ENCODE data around the gene SLC9B1. TPM values are rescaled to one million over a fixed set of nuclear protein-coding genes. Genes with fewer than 3 reads are reported as not detected.

SLC9B1 gene
- total and polyA plus RNA-seq, 4 donors, result 0.12 to 4.6 (median 0.35) TPM

DNA sequence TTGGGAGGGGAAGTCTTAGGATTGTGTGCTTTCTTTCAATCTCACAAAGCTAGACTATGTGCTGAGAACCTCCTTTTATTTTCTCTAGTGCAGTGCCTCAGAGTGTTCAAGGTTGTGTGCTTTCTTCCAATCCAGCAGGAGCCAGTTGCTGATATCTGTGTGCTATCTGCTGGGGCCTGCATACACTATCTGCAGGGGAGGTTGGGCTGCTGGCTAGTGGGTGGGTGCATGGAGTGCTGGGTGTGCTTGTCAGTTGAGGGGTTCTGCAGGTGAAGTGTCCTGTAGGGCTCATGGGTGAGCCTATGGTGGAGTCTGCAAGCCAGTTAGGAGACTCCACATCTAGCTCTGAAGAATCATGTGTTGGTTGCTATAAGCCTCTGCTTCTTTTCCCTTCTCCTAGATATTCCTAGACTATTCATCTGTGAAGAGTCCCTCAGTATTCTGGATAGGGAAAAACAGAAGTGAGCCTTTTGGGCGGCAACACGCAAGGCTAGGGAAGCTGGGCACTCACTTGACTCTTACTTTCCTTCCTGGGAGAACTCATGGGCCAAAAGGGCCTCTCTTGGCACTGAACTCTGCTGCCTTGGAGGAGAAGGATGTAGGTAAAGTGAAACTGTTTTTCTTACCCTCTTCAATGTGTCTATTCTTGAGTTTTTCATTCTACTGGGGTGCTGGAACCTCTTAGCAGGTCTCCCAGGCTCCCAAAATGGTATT, 158.7 kb downstream of the SLC9B1 start:
- Histone ChIP-seq H3K9me3 (ENCODE audit: control insufficient read depth in 4 of 4, insufficient read depth in 3 of 4, low read length in 3 of 4) (peaks cover 0 to 8% (median 2%) of the 10 kb centered on the region in 4 donors), H3K4me3 (no peak overlapping the region), H3K36me3 (ENCODE audit: control insufficient read depth in 4 of 4, insufficient read depth in 4 of 4, low read length in 4 of 4) (no peaks in the 10 kb centered on the region), H3K9ac (ENCODE audit: insufficient read depth in 1 of 2, low read length in 2 of 2) (no peak overlapping the region), H3K27me3 (ENCODE audit: control insufficient read depth in 3 of 3, insufficient read depth in 3 of 3, low read length in 2 of 3) (no peaks in the 10 kb centered on the region), H3K27ac (ENCODE audit: low read depth in 1 of 2, low read length in 1 of 2) (no peak overlapping the region), H3K4me1 (ENCODE audit: control insufficient read depth in 5 of 5, insufficient read depth in 5 of 5, low read length in 5 of 5) (no peaks in the 10 kb centered on the region)
- TF ChIP-seq, protein P1, sequence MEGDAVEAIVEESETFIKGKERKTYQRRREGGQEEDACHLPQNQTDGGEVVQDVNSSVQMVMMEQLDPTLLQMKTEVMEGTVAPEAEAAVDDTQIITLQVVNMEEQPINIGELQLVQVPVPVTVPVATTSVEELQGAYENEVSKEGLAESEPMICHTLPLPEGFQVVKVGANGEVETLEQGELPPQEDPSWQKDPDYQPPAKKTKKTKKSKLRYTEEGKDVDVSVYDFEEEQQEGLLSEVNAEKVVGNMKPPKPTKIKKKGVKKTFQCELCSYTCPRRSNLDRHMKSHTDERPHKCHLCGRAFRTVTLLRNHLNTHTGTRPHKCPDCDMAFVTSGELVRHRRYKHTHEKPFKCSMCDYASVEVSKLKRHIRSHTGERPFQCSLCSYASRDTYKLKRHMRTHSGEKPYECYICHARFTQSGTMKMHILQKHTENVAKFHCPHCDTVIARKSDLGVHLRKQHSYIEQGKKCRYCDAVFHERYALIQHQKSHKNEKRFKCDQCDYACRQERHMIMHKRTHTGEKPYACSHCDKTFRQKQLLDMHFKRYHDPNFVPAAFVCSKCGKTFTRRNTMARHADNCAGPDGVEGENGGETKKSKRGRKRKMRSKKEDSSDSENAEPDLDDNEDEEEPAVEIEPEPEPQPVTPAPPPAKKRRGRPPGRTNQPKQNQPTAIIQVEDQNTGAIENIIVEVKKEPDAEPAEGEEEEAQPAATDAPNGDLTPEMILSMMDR (IDR thresholded peaks at IDR 0.05; ENCODE audit: control extremely low read depth, extremely low read depth), result no peak
- ATAC-seq (ENCODE audit: insufficient read depth, low FRiP score) (no peak), DNase-seq (no peak)
- WGBS, 2 donors, result 83 to 88% methylated on average over 2 of the region's 2 CpGs

DNA sequence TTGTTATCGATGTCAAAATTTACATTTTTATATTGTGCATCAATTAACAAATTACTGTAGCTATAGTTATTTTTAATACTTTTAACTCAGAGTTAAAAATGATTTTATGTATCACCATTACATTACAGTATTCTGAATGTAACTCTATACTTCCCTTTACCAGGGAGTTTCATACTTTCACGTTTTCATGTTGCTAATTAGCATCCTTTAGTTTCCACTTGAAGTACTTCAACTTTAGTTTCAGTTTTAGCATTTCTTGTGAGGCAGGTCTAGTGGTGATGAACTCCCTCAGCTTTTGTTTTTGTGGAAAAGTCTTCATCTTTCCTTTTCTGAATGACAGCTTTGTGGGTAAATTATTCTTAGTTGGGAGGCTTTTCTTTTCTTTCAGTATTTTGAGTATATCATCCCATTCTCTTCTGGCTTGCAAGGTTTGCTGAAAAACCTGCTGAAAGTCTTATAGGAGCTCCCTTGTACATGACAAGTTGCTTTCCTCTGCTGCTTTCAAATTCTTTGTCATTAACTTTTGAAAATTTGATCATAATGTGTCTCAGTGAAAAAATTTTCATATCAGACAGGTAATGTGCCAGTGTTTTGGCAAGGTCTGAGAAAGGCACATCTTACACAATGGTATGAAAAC, 160.6 kb downstream of the SLC9B1 start:
- H3K27ac ChIP-seq (ENCODE audit: low read depth in 1 of 2, low read length in 1 of 2), result no peak overlapping the region
- DNase-seq (no peak), ATAC-seq (ENCODE audit: insufficient read depth, low FRiP score) (no peak)
- 89 to 92% methylated on average over 2 of the region's 2 CpGs for WGBS, 2 donors
- H3K27me3 ChIP-seq (ENCODE audit: control insufficient read depth in 3 of 3, insufficient read depth in 3 of 3, low read length in 2 of 3), result no peaks in the 10 kb centered on the region
- no peak overlapping the region for H3K9ac ChIP-seq (ENCODE audit: insufficient read depth in 1 of 2, low read length in 2 of 2)
- H3K4me1 ChIP-seq (ENCODE audit: control insufficient read depth in 5 of 5, insufficient read depth in 5 of 5, low read length in 5 of 5), result no peaks in the 10 kb centered on the region
- TF ChIP-seq, protein P1 (IDR thresholded peaks at IDR 0.05; ENCODE audit: control extremely low read depth, extremely low read depth), result no peak
- H3K36me3 ChIP-seq (ENCODE audit: control insufficient read depth in 4 of 4, insufficient read depth in 4 of 4, low read length in 4 of 4), result no peaks in the 10 kb centered on the region
- H3K9me3 ChIP-seq (ENCODE audit: control insufficient read depth in 4 of 4, insufficient read depth in 3 of 4, low read length in 3 of 4), result peaks cover 0 to 8% (median 2%) of the 10 kb centered on the region in 4 donors
- H3K4me3 ChIP-seq, result no peak overlapping the region

Other genes with a start within 250 kb of the SLC9B1 start
- 100 to 1,000 TPM; 252 to 373 TPM for gene UBE2D3, start 192.2 kb downstream of the SLC9B1 start, total RNA-seq
- gene UBE2D3, start 192.2 kb downstream of the SLC9B1 start, polyA plus RNA-seq, result 100 to 1,000 TPM; 165 to 293 TPM
- gene CISD2, start 150.7 kb downstream of the SLC9B1 start, total RNA-seq, result 10 to 100 TPM; 23.2 to 27.1 TPM
- 10 to 100 TPM; 18.7 to 29.8 TPM for gene CISD2, start 150.7 kb downstream of the SLC9B1 start, polyA plus RNA-seq
- gene SLC9B2, start 57.1 kb upstream of the SLC9B1 start, total RNA-seq, result 1 to 10 TPM; 5.6 to 8.6 TPM
- gene SLC9B2, start 57.1 kb upstream of the SLC9B1 start, polyA plus RNA-seq, result 1 to 10 TPM; 3.1 to 6.4 TPM
- 10 to 100 TPM; 33.3 to 99.2 TPM for gene BDH2, start 80.1 kb upstream of the SLC9B1 start, total RNA-seq
- 10 to 100 TPM; 30.9 to 75.5 TPM for gene BDH2, start 80.1 kb upstream of the SLC9B1 start, polyA plus RNA-seq
- 1 to 10 TPM; 1.3 to 6.5 TPM for gene CENPE, start 178.6 kb upstream of the SLC9B1 start, total RNA-seq
- gene CENPE, start 178.6 kb upstream of the SLC9B1 start, polyA plus RNA-seq, result under 1 TPM; 0.28 to 0.39 TPM

Data from lung (tissue), 12 donors.